Suppressor macrophage treated with lipopolysaccharide for 1 hour (primary cell): ENCODE data around the gene POLQ.
"Not testable (repeated sequence)": the region's sequence is repeated elsewhere in the genome, so short reads cannot be mapped to it uniquely, and the experiment has no call there.

ENCODE experiments used
- DNase-seq, 3 donors: peaks; one replicate each; pipeline ENCODE4 v3.0.0-alpha.2; 2020 to 2022

POLQ gene

DNA sequence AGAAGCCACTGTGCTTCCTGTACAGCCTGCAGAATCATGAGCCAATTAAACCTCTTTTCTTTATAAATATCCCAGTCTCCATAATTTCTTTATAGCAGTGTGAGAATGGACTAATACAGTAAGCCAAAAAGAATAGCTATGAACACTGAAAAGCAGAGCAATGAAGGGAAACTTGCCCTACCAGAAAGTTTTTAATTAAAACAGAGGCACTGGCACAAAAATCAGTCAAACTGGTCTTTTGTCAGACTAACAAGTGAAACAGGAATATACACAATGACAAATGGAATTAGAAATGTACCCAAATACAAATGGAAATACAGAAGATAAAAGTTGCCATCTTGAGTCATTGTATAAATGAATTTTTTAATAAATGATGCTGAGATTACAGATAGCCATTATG lies 40.5 kb downstream of the POLQ start:
- no peak for DNase-seq

DNA sequence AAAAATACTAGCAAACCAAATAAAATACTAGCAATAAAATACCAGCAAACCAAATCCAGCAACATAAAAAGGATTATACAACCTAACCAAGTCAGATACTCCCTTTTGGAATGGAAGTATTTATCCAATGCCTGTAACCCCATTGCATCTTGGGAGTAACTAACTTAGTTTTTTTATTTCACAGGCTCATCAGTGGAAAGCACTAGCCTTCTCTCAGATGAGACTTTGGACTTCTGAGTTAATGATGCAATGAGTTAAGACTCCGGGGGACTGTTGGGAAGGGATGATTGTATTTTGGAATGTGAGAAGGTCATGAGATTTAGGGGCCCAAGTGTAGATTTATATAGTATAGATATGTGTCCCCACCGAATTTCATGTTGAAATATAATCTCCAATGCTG lies 41.2 kb downstream of the POLQ start:
- no peak for DNase-seq

DNA sequence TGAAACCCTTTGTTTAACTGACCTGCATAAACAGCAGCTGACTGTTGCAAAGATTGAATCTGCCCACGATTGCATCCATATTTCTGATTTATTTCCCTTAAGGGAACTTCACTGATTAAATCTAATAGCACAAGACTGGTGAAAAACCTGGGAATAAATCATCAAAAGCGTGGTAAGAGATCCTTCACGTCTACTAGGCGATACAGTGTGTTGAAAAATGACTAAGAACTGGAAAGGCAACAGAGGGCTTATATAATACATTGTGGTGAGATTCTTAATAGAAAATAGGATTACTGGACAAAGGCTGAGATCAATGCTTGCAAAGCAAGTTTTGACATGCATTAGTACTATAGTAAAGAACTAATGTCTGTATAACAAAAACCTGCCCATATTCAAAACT lies 49.0 kb downstream of the POLQ start:
- DNase-seq, result no peak

DNA sequence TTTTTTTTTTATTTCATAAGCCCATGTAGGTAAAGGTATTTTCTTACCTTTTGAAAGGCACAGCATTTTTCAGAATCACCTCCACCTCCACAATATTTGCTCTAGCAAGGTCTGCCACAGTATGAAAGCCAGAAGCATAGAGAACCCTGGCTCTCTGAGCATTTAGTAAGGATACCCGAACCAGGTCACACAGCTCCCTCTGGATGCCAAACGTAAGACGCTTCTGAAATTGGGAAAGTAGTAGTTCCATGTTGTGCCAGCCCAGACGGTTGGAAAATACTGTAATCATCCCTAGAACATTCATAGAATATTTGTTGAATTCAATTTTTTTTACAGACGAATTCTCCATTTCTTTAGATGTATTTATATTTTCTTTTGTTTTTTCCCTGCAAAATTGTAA lies 52.4 kb downstream of the POLQ start:
- DNase-seq, result no peak

DNA sequence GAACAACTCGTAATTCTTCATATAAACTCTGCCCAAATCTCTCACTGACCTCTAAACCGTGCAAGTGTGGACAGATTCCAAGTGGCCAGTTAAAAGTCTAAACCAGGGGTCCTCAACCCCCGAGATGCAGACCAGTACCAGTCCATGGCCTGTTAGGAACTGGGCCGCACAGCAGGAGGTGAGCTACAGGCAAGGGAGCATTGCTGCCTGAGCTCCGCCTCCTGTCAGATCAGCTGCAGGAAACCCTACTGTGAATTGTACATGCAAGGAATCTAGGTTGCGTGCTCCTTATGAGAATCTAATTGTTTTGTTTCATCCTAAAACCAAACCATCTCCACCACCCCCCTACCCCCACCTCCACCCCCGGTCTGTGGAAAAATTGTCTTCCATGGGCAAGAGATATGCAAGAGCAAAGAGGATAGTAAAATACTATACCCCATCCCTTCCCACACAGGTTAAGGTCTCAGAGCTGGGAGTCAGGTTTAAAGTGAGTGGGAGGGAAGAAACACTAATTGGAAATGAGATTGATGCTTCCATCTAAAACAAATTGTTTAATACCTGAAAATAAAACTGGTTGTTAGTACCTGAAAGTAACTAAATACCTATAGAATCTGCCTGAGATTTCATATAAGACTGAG lies 54.0 kb downstream of the POLQ start:
- no peak for DNase-seq

DNA sequence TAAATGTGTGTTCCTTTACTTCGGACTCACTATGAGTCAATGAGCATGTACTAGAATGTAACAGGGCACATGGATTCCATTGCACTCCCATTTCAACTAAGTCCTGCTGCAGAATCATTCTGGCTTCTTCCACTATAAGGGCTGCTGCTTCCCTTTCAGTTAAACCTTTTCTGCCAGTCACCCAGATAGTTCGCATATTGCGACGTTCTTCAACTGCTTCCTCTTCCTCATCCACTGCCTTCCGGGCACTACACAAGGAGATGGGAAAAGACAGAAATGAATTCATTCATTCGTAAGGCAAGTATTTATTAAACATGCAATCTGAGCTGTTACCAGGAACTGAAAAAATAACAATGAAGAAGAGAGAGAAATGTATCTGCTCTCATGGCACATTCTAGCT lies 55.6 kb downstream of the POLQ start:
- DNase-seq, result peak in 1 of 3 donors; percentile 20

DNA sequence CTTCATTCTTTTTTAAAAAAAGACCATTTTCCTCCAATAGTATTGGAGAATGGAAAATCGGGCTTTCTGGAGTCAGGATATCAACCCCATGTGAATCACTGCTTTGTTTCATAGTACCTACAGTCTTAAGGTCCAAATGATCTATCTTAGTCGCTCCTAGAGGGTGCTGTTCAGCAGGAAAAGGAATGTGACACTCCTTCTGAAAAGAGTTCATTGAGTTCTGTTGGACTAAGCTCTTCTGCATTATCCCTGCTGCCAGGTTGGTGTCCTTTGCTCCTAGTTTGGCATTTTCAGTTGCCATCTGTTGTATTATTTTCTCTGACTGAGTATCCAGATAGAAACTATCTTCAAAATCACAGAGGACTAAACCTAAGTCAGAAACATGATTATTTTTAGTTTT lies 57.2 kb downstream of the POLQ start:
- DNase-seq, result no peak

DNA sequence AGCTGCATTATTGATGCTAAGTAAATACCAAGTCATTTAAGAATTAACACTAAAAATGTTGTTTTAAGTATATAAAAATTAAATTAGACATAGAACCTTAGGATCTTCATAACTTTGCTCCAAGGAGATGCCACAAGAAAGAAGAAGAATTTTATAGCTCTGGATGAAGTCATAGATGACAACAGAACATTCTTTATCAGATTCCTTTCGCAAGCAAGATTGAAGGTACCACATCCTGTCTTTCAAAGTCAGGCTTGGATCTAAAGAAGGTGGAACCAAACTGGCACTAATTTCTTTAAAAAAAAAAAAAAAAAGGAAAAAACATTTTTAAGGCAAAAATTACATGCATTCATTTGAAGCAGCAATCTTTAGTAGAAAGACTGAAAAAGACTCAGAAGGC lies 62.5 kb downstream of the POLQ start:
- DNase-seq, result no peak

DNA sequence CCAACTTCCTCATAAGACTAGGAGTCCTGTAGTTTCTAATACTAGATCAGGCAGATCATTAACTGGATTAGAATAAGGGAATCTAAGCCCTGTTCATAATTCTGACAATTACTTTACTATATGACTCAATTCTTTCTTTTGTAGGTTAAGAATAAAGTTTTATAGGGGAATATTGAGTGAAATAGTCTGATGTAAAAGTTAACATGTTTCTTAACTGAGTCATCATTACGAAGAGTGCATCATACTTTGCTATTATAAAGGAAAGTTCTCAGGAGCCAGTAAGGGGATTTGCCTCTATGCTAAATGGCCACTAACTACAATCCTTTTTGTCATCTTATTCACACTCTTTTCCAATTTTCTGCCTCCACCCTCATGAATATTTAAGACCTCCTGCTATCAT lies 63.1 kb downstream of the POLQ start:
- peak in 2 of 3 donors; percentile 21 to 25 for DNase-seq

DNA sequence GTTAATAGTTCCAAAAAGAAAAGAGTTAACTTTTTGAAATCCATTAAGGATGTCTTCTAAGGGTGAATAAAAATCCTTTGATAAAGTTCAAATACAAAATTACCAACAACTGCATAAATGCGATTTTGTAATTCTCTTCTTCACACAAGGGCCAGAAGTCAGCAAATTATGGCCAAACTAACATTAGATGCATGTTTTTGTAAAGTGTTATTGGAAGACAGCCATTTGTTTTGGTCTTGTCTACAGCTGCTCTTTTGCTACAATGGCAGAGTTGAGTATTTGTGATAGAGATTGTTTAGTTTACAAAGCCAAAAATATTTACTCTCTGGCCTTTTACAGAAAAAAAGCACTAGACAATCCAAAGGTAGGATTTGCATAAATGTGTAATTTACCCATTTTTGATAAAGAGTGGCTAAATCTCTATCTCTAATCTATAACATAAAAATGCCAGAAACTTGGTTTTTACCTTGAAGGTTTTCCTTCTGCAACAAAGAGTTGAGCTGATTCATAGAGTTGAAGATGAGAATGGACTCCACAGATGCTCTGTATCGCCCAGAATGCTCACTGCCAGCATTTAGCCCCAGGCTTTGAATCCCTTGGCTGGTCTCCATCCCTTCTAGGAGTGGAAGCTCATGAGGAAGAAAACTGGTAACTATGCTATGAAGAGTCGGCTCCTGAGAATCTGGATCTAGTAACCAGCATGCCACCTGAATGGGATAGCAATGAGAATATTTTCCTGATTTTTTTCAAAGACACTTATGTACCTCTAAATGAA lies 64.5 kb downstream of the POLQ start:
- DNase-seq, result no peak

DNA sequence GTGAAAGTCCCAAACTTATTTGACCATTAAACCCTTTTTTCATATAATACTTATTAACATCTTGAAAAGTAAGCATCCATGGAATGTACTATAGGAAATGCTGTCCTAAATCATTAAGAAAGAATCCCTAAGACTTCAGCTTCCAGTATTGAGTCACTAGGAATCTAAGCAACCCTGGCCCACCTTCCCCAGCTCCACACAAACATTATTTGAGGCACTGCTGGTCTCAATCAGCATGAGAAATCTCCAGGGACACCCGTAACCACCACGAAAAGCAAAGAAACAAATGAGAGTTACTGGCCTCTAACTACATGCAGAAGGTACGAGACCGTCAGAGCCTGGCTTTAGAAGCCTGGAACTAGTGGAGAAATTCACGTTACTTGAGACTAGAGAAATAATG lies 68.2 kb downstream of the POLQ start:
- DNase-seq, result no peak

DNA sequence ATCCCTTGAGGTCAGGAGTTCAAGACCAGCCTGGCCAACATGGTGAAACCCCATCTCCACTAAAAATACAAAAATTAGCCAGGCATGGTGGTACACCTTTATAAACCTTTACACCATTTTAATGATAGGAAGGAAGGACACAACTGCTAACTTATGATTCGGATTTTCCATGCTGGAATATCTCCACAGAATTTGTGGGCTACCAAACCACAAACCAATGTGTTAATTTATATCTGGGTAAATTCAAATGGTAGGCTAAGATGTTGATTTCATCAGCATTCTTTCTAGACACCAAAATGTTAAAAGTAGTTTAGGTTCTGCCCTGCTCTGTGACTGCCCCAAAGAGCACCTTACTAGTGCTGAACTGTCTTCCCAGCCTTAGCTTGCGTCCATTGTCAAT lies 72.8 kb downstream of the POLQ start:
- no peak for DNase-seq

DNA sequence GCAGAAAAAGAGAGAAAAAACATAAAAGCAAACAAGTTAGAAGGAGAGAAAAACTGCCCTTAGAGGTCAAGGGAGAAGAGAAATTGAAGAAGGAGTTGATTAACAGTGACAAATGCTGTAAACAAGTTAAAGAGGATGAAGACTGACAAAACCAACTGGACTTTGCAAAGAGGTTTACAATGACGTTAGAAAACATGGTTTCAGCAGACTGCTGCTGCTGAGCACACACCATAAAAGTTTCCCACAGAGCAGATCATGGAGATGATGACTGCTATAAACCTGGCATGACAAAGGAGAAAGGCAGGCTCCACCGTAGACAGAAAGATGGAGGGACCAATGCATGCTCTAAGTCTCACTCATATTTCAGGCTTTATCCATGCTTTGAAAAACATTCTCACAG lies 78.7 kb downstream of the POLQ start:
- DNase-seq, result no peak

DNA sequence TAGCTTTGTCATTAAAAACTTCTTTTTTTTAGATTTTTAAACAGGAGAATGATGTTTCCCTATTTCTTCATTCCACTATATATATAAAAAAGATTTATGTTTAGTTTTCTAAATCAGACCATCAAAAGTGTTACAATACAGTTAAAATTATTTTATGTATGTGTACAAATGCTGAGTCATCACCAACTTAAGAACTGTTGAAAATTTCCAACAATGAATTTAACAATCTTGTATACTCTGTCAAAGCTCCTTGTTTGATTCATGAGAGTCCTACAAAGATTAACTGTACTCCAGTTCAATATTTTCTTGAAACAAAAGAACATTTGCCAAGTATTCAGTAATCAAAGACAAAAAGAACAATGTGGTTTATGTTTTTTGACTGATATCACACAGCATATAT lies 82.0 kb downstream of the POLQ start:
- no peak for DNase-seq

DNA sequence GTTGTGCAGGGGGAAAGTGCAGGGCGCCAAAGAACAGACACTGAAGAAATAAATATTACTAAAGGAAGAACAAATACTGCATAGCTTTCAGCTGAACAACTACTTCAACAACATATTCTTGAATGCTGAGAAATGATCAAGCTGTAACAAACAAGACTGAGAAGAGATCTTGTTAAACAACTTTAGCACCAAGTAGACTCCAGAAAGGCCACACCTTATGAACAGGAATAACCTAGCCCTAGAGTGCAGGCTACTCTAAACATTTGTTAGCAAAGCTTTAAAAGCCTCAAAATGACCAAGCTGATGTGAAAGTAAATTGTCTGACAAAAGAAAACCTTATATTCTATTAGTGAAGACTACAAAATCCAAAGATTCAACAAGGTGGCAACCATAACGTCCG lies 83.2 kb downstream of the POLQ start:
- DNase-seq, result no peak

DNA sequence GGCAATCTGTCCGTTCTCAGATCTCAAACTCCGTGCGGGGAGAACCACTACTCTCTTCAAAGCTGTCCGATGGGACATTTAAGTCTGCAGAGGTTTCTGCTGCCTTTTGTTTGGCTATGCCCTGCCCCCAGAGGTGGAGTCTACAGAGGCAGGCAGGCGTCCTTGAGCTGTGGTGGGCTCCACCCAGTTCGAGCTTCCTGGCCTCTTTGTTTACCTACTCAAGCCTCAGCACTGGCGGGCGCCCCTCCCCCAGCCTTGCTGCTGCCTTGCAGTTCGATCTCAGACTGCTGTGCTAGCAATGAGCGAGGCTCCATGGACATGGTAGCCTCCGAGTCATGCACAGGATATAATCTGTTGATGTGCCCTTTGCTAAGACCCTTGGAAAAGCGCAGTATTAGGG lies 94.0 kb downstream of the POLQ start:
- not testable (repeated sequence) for DNase-seq

DNA sequence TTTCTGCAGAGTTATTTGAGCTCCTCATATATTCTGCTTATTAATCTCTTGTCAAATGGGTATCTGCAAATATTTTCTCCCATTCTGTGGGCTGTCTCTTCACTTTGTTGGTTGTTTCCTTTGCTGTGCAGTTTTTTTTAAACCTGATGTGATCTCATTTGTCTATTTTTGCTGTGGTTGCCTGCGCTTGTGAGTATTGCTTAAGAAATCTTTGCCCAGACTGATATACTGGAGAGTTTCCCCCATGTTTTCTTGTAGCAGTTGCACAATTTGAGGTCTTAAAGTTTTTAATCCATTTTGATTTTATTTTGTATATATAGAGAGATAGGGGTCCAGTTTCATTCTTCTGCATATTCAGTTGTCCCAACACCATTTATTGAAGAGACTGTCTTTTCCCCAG lies 102.3 kb downstream of the POLQ start:
- no peak for DNase-seq

DNA sequence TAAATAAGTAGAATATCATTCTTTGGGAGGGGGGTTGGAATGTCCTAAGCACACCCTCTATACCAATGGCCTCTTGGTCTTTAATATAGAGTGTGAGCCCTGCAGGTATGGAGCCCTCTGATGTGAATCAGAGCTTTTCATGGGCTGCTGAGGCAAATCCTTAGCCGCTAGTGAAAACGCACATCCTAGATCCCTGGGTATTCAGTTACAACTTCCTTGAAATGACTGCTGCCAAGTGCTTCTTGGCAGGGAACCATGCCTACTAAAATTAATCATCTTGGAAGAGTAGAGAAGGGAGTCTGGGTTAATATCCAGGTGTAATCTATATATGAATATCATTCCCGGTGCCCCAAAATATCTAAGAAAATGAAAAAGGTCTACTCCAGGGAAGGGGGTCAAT lies 109.1 kb downstream of the POLQ start:
- no peak for DNase-seq

DNA sequence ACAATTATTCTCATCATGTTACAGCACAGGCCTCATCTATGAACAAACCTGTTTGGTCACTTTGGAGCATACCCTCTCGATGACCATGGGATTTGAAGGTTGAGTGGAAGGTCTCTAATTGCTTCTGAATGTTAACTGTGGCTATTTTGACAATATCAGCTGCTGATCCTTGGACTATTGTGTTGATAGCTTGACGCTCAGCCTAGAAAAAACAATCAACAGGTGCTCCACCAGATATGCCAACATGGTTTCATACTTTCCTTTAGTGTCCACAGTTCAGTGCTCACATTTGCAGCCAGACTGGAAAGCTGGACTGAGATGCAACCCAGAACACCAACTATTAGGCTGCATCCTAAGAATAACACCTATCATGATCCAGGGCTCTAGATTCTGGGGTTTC lies 109.7 kb downstream of the POLQ start:
- DNase-seq, result no peak

DNA sequence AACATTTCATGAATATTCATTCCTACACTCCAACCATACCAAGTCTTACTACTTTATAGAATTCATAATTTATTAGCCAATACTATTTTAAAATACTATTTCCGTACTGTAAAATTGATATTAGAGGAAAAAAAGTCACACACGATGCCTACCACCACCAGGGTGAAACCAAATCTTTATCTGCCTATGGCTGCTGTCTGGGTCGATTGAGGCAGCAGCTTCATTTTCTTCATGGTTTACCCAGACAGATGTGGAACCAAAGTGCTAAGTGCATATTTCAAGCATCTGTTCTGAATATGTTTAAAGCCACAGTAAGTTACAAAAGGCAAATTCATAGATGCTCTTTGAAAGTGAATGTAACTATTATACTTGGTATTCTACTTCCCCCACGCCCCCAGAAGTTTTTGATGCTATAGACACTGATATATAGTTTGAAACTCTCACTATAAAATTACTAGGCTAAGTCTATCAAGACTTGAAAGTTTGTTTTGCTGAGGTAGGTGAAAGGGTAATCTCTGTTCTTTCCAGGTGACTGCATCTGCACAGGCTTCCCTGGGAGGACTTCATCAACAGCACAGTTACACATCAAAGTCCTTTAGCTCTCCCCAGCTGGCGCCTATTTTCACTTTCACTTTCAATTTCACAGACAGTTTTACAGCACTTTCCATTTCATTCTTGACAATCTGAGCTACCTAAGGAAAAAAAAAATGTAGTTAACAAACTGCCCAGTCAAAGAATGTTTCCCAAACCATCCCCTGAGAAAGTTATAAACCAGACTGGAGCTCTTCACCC lies 113.9 kb downstream of the POLQ start:
- DNase-seq, result peak; percentile 58 to 69 (median 61)

DNA sequence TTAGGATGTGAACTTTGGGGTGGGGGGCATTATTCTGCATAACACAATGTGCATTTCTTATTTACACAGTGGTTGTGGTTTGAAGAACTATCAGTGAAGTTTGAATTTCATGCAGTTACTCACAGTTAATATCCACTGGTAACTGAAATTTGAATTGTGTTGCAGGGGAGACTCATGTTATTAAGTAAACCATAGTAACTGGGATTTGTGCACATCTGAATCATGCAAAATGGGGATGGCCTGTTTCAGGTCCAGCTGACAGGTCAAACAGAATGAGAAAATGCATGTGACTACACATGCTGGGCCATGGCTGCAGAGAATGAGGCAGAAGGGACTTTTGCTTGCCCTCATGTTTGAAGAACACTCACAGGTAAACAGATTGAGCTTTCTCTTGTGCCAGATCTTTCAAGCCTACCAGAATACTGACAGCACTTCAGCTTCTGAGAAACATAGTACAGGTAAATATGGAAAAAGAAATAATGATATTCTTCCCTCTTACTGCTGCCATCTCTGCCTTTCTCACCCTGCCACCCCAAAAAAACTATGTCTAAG lies 115.0 kb downstream of the POLQ start:
- DNase-seq, result no peak

DNA sequence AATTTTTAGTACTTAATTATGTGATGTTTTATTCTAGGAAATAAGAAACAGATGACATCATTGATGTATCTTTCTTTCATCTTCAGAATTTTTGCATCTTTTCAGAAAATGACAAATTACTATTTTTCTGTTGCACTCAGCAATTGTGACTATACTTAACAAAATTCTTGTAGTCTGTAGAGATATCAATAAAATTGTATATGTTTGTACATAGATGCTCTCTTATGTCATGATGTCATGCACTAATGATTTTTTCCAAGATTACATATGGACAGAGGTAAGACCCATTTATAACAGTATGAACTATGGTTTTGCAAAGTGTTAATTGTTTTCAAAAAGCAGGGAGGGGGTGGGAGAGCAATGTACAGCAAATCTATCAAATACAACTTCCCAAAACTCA lies 121.2 kb downstream of the POLQ start:
- DNase-seq, result no peak

DNA sequence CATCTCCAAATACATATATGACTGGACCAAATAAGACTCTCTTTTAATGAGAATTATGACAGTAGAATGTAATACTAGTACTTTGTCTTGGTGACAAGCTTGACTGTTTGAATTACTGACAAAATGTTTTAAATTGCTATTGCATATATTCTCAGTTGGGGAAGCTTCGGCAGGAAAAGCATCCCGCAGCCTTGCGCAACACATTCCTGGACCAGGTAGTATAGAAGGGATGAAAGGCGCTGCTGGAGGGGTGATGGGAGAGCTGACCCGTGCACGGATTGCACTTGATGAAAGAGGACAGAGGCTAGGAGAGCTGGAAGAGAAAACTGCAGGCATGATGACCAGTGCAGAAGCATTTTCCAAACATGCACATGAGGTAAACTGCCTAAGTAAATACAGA lies 127.6 kb downstream of the POLQ start:
- no peak for DNase-seq

DNA sequence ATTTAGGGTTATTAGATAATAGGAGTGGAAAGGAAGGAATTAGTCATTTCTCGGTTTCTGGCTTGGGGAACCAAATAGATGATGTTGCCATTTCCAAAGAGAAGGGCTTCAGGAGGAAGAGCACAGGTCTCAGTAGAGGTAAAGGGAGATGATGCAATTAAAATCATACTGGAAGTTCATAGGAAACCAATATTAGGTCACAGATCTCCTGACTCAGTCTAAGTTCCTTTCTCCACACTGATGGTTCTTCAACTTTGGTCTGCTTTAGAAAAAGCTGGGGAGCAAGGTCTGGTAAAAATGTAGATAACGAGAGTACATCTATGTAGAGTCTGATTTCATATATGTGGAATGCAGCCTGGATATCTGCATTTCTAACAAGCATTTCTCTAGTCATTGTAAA lies 130.9 kb downstream of the POLQ start:
- peak in 1 of 3 donors; percentile 3 for DNase-seq
